GM23338 (cell line): ENCODE results near the gene GRIP2. TPM values are rescaled to one million over a fixed set of nuclear protein-coding genes. Genes with fewer than 3 reads are reported as not detected.

ENCODE experiments used
- ATAC-seq: fragments of 200-7000 bp; cut with Tn5 transposase; 3 replicates; pipeline ENCODE4 v1.9.1; 2020
- DNase-seq: peaks from one replicate; pipeline ENCODE4 v3.0.0-alpha.2; 2015; ENCODE audit warnings: low spot score
- H2AFZ ChIP-seq: fragments of 200-600 bp; sonication (generic); 2 replicates; pipeline ENCODE4 v1.8.0; 2016; ENCODE audit warnings: antibody characterized with exemption, mild to moderate bottlenecking, moderate library complexity
- H3F3A ChIP-seq: fragments of 200-600 bp; sonication (generic); replicated peaks from 2 replicates; pipeline ENCODE4 v1.8.0; 2017; ENCODE audit warnings: antibody characterized with exemption, mixed run types, low read depth
- H3K27ac ChIP-seq: fragments of 200-600 bp; sonication (generic); 2 replicates; pipeline ENCODE4 v1.6.1; 2016; ENCODE audit warnings: low read depth
- H3K27me3 ChIP-seq: fragments of 200-600 bp; sonication (generic); 2 replicates; pipeline ENCODE4 v1.8.0; 2016; ENCODE audit warnings: mild to moderate bottlenecking, mixed run types, moderate library complexity; ENCODE audit not compliant: insufficient read depth
- H3K36me3 ChIP-seq: fragments of 200-600 bp; sonication (generic); 2 replicates; pipeline ENCODE4 v1.8.0; 2016; ENCODE audit warnings: mild to moderate bottlenecking; ENCODE audit not compliant: insufficient read depth
- H3K4me1 ChIP-seq: fragments of 200-600 bp; sonication (generic); 2 replicates; pipeline ENCODE4 v1.8.0; 2016; ENCODE audit warnings: mild to moderate bottlenecking, moderate library complexity; ENCODE audit not compliant: insufficient read depth
- H3K4me2 ChIP-seq: fragments of 200-600 bp; sonication (generic); 2 replicates; pipeline ENCODE4 v1.7.1; 2017; ENCODE audit warnings: mixed run types
- H3K4me3 ChIP-seq: fragments of 200-600 bp; sonication (generic); 2 replicates; pipeline ENCODE4 v1.6.1; 2016; ENCODE audit warnings: mixed run types
- H3K79me2 ChIP-seq: fragments of 200-600 bp; sonication (generic); replicated peaks from 2 replicates; pipeline ENCODE4 v1.8.0; 2017; ENCODE audit warnings: mild to moderate bottlenecking; ENCODE audit not compliant: insufficient read depth
- H3K9me2 ChIP-seq: fragments of 200-600 bp; sonication (generic); 2 replicates; pipeline ENCODE4 v1.8.0; 2017; ENCODE audit not compliant: insufficient read depth
- H4K20me1 ChIP-seq: fragments of 200-600 bp; sonication (generic); replicated peaks from 2 replicates; pipeline ENCODE4 v1.8.0; 2017; ENCODE audit warnings: mild to moderate bottlenecking; ENCODE audit not compliant: insufficient read depth
- H3K27ac Mint-ChIP-seq: 2 replicates; pipeline ENCODE4 v1.8.0; 2020; ENCODE audit warnings: inconsistent platforms, mild to moderate bottlenecking, moderate library complexity, mixed read lengths
- H3K27me3 Mint-ChIP-seq: 3 replicates; pipeline ENCODE4 v1.8.0; 2022; ENCODE audit warnings: low read depth, mild to moderate bottlenecking, moderate library complexity, mixed read lengths, inconsistent platforms; ENCODE audit not compliant: insufficient read depth, poor library complexity
- H3K36me3 Mint-ChIP-seq: 3 replicates; pipeline ENCODE4 v1.8.0; 2021; ENCODE audit warnings: low read depth, mild to moderate bottlenecking, inconsistent platforms, moderate library complexity, mixed read lengths
- H3K4me1 Mint-ChIP-seq: 3 replicates; pipeline ENCODE4 v1.8.0; 2020; ENCODE audit warnings: mild to moderate bottlenecking, inconsistent platforms, mixed read lengths
- H3K4me3 Mint-ChIP-seq: 3 replicates; pipeline ENCODE4 v1.8.0; 2021; ENCODE audit warnings: moderate library complexity, mild to moderate bottlenecking, inconsistent platforms, mixed read lengths
- H3K9me3 Mint-ChIP-seq: 3 replicates; pipeline ENCODE4 v1.8.0; 2020; ENCODE audit warnings: moderate library complexity, mild to moderate bottlenecking, inconsistent platforms, mixed read lengths
- CREB1 ChIP-seq: fragments of 250-450 bp; sonication (Bioruptor Pico); IDR thresholded peaks from 2 replicates; pipeline ENCODE4 v1.5.0; 2020; ENCODE audit warnings: low read depth, mild to moderate bottlenecking, moderate library complexity
- EZH2phosphoT487 ChIP-seq: fragments of 200-600 bp; sonication (generic); IDR thresholded peaks from one replicate; pipeline ENCODE4 v1.8.1; 2018; ENCODE audit warnings: antibody characterized with exemption; ENCODE audit not compliant: unreplicated experiment
- JUNB ChIP-seq: IDR thresholded peaks from one replicate; pipeline ENCODE4 v1.6.1; 2016; ENCODE audit warnings: antibody characterized with exemption; ENCODE audit not compliant: unreplicated experiment
- NANOG ChIP-seq: IDR thresholded peaks from 2 replicates; pipeline ENCODE4 v1.6.1; 2016; ENCODE audit warnings: antibody characterized with exemption, borderline replicate concordance
- POLR2AphosphoS5 ChIP-seq: IDR thresholded peaks from 2 replicates; pipeline ENCODE4 v1.6.1; 2016; ENCODE audit warnings: antibody characterized with exemption, low read depth
- STAT1 ChIP-seq: IDR thresholded peaks from one replicate; pipeline ENCODE4 v1.6.1; 2016; ENCODE audit warnings: antibody characterized with exemption; ENCODE audit not compliant: unreplicated experiment
- ZNF114 ChIP-seq: fragments of 250-450 bp; sonication (Bioruptor Pico); IDR thresholded peaks from 2 replicates; pipeline ENCODE4 v1.5.0; 2020; ENCODE audit warnings: mild to moderate bottlenecking, moderate library complexity
- ZNF462 ChIP-seq: fragments of 250-450 bp; sonication (Bioruptor Pico); IDR thresholded peaks from 2 replicates; pipeline ENCODE4 v1.5.0; 2020; ENCODE audit warnings: mild to moderate bottlenecking, moderate library complexity
- polyA plus RNA-seq: library from polyadenylated mRNA; unstranded; fragments of >200 nt; fragmentation: Nextera tagmentation; extraction: Ambion mirVana; gene quantifications from 2 replicates; pipeline ENCODE4 v1.2.1, GENCODE V29; 2016
- total RNA-seq: library from RNA; depleted of rRNA; stranded (reverse); fragments of >200 nt; shearing (Covaris generic); gene quantifications from 2 replicates; pipeline ENCODE4 v1.2.3, GENCODE V29; 2014
- TF ChIP-seq, protein P1 (sequence below): IDR thresholded peaks from 2 replicates; pipeline ENCODE4 v1.6.1; 2016; ENCODE audit warnings: antibody characterized with exemption
- TF ChIP-seq, protein P2 (sequence below): IDR thresholded peaks from one replicate; pipeline ENCODE4 v1.6.1; 2018; ENCODE audit warnings: antibody characterized with exemption; ENCODE audit not compliant: unreplicated experiment
- TF ChIP-seq, protein P3 (sequence below), 2 experiments: fragments of 200-600 bp in 1 of 2; sonication (generic) in 1 of 2; conservative IDR thresholded peaks; 2 replicates each; pipeline versions ENCODE4 v1.5.1 to v1.6.1; 2016 to 2017; ENCODE audit warnings: antibody characterized with exemption in 2 of 2, low read depth in 2 of 2, mild to moderate bottlenecking in 2 of 2, moderate library complexity in 1 of 2

Gene GRIP2
- total and polyA plus RNA-seq, 2 experiments from 2014 or later, result 3.6 to 5.8 TPM

DNA sequence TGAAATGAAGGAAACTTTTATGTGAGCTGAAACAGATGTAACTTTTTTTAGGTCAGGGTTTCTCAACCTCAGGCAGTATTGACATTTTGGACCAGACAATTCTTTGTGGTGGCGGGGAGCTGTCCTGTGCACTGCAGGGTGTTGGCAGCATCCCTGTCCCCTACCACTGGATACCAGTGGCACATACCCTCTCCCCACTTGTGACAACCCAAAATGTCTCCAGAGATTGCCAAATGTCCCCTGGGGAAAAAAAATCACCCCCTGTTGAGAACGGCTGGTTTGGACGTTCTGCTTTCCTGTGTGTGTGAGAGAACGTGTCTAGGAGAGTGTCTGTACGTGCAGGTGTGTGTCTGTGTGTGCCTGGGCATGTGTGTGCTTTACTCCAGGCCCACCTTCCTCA is 30.7 kb upstream of the GRIP2 start:
- no peak overlapping the region for H3K4me3 ChIP-seq
- no peak overlapping the region for H3K27ac Mint-ChIP-seq

More for the DNA sequence above, 30.7 kb upstream of the GRIP2 start:
- H3K36me3 ChIP-seq, result no peaks in the 10 kb centered on the region; the same call in 1 of the 2 replicates
- no peak overlapping the region for H3K4me2 ChIP-seq
- Mint-ChIP-seq H3K36me3 (peaks cover 8% of the 10 kb centered on the region; the same call in 2 of the 3 replicates), H3K27me3 (peaks cover 5% of the 10 kb centered on the region), H3K4me1 (peaks cover 21% of the 10 kb centered on the region), H3K4me3 (no peak overlapping the region), H3K9me3 (peaks cover 12% of the 10 kb centered on the region; the same call in 2 of the 3 replicates)
- no peaks in the 10 kb centered on the region for H3K9me2 ChIP-seq
- DNase-seq, result no peak
- H3K27me3 ChIP-seq, result no peaks in the 10 kb centered on the region
- H3K4me1 ChIP-seq, result 0 out of 2 replicates have a peak, but pooled peaks cover 5% of the 10 kb centered on the region
- no peak overlapping the region for H2AFZ ChIP-seq
- H3F3A ChIP-seq, result no peaks in the 10 kb centered on the region
- no peaks in the 10 kb centered on the region for H4K20me1 ChIP-seq
- H3K79me2 ChIP-seq, result no peaks in the 10 kb centered on the region
- TF ChIP-seq, protein P1, sequence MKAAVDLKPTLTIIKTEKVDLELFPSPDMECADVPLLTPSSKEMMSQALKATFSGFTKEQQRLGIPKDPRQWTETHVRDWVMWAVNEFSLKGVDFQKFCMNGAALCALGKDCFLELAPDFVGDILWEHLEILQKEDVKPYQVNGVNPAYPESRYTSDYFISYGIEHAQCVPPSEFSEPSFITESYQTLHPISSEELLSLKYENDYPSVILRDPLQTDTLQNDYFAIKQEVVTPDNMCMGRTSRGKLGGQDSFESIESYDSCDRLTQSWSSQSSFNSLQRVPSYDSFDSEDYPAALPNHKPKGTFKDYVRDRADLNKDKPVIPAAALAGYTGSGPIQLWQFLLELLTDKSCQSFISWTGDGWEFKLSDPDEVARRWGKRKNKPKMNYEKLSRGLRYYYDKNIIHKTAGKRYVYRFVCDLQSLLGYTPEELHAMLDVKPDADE, result no peak
- TF ChIP-seq EZH2phosphoT487 (no peak), CREB1 (CRISPR knock-in tag) (no peak), JUNB (no peak), ZNF462 (no peak), STAT1 (no peak), POLR2AphosphoS5 (no peak), NANOG (no peak), ZNF114 (CRISPR knock-in tag) (no peak)
- TF ChIP-seq, protein P2, sequence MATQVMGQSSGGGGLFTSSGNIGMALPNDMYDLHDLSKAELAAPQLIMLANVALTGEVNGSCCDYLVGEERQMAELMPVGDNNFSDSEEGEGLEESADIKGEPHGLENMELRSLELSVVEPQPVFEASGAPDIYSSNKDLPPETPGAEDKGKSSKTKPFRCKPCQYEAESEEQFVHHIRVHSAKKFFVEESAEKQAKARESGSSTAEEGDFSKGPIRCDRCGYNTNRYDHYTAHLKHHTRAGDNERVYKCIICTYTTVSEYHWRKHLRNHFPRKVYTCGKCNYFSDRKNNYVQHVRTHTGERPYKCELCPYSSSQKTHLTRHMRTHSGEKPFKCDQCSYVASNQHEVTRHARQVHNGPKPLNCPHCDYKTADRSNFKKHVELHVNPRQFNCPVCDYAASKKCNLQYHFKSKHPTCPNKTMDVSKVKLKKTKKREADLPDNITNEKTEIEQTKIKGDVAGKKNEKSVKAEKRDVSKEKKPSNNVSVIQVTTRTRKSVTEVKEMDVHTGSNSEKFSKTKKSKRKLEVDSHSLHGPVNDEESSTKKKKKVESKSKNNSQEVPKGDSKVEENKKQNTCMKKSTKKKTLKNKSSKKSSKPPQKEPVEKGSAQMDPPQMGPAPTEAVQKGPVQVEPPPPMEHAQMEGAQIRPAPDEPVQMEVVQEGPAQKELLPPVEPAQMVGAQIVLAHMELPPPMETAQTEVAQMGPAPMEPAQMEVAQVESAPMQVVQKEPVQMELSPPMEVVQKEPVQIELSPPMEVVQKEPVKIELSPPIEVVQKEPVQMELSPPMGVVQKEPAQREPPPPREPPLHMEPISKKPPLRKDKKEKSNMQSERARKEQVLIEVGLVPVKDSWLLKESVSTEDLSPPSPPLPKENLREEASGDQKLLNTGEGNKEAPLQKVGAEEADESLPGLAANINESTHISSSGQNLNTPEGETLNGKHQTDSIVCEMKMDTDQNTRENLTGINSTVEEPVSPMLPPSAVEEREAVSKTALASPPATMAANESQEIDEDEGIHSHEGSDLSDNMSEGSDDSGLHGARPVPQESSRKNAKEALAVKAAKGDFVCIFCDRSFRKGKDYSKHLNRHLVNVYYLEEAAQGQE, result no peak
- TF ChIP-seq, protein P3, sequence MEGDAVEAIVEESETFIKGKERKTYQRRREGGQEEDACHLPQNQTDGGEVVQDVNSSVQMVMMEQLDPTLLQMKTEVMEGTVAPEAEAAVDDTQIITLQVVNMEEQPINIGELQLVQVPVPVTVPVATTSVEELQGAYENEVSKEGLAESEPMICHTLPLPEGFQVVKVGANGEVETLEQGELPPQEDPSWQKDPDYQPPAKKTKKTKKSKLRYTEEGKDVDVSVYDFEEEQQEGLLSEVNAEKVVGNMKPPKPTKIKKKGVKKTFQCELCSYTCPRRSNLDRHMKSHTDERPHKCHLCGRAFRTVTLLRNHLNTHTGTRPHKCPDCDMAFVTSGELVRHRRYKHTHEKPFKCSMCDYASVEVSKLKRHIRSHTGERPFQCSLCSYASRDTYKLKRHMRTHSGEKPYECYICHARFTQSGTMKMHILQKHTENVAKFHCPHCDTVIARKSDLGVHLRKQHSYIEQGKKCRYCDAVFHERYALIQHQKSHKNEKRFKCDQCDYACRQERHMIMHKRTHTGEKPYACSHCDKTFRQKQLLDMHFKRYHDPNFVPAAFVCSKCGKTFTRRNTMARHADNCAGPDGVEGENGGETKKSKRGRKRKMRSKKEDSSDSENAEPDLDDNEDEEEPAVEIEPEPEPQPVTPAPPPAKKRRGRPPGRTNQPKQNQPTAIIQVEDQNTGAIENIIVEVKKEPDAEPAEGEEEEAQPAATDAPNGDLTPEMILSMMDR (conservative IDR thresholded peaks at IDR 0.05; ENCODE audit: low read depth in 2 of 2), result no peak
- no peak overlapping the region for H3K27ac ChIP-seq
- no peak for ATAC-seq
